Ectodermal cell (in vitro differentiated cells): ENCODE measurements around the gene SULT2A1. TPM values are rescaled to one million over a fixed set of nuclear protein-coding genes. Genes with fewer than 3 reads are reported as not detected.
"Not testable (repeated sequence)": the region's sequence is repeated elsewhere in the genome, so short reads cannot be mapped to it uniquely, and the experiment has no call there.

ENCODE experiments used
- H3K27ac ChIP-seq: 2 replicates; pipeline ENCODE4 v1.7.0; 2013; ENCODE audit warnings: mild to moderate bottlenecking, low read depth, low read length; ENCODE audit not compliant: insufficient read depth, poor library complexity, severe bottlenecking
- H3K27me3 ChIP-seq: 2 replicates; pipeline ENCODE4 v1.7.0; 2013; ENCODE audit warnings: mild to moderate bottlenecking, low read length; ENCODE audit not compliant: insufficient read depth, control insufficient read depth, poor library complexity, severe bottlenecking
- H3K36me3 ChIP-seq: one replicate; pipeline ENCODE4 v1.7.0; 2013; ENCODE audit warnings: low read length; ENCODE audit not compliant: control insufficient read depth, insufficient read depth
- H3K4me1 ChIP-seq: one replicate; pipeline ENCODE4 v1.7.0; 2013; ENCODE audit warnings: low read length; ENCODE audit not compliant: control insufficient read depth, insufficient read depth
- H3K4me3 ChIP-seq: 2 replicates; pipeline ENCODE4 v1.7.0; 2013; ENCODE audit warnings: low read depth, low read length, control low read depth; ENCODE audit not compliant: insufficient read depth
- H3K9me3 ChIP-seq: 2 replicates; pipeline ENCODE4 v1.7.0; 2013; ENCODE audit warnings: mild to moderate bottlenecking, low read length, moderate library complexity; ENCODE audit not compliant: control insufficient read depth
- WGBS, 2 experiments: methylation state at CpG; one replicate each; pipeline ENCODE4 v1.1.7; 2013; ENCODE audit warnings: missing lambda C conversion rate in 2 of 2; 5-methylcytosine and 5-hydroxymethylcytosine counted together
- polyA plus RNA-seq, 4 experiments: library from polyadenylated mRNA; stranded (reverse); fragments of 50-300 nt; gene quantifications; one replicate each; pipeline ENCODE4 v1.2.3, GENCODE V29; 2013

The SULT2A1 gene, protein sequence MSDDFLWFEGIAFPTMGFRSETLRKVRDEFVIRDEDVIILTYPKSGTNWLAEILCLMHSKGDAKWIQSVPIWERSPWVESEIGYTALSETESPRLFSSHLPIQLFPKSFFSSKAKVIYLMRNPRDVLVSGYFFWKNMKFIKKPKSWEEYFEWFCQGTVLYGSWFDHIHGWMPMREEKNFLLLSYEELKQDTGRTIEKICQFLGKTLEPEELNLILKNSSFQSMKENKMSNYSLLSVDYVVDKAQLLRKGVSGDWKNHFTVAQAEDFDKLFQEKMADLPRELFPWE
- polyA plus RNA-seq (2013, experiment 1 of 4) = not detected
- not detected for polyA plus RNA-seq (2013, experiment 2 of 4)
- polyA plus RNA-seq (2013, experiment 3 of 4) = not detected
- not detected for polyA plus RNA-seq (2013, experiment 4 of 4)

DNA sequence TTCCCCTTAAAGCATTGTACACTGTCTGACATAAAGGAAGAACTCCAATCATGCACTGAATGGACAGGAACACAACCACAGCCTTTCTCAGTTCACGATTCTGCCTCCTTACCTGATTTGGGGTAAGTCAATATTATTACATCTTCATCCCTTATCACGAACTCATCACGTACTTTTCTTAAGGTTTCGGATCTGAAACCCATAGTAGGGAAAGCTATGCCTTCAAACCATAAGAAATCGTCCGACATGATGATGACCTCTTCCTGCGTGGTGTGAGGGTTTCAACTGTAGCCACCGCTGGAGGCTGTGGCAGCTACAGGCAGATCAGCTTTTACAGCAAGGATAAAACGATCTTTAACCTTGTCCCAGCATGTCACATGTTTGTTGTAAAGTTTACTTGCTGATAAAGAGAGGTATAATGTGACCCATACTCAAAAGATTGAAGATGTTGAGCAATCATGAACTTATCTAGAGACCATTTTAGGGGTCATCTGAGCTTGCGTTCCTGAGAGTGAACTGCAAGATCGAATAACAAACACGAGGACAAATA is at the start of gene SULT2A1:
SULT2A1 (minus strand) TSS at position 306 of the 550 bp plus-strand sequence; CDS start at position 248, 58 bp downstream.
- Histone ChIP-seq H3K27ac (no peak within 1 kb of the TSS), H3K27me3 (no peaks in the 10 kb centered on the region), H3K4me1 (no peaks in the 10 kb centered on the region), H3K36me3 (no peaks in the 10 kb centered on the region), H3K4me3 (no peak within 1 kb of the TSS), H3K9me3 (no peaks in the 10 kb centered on the region)
- WGBS, 2 experiments = 84 to 88% methylated on average over 12 of the region's 12 CpGs

DNA sequence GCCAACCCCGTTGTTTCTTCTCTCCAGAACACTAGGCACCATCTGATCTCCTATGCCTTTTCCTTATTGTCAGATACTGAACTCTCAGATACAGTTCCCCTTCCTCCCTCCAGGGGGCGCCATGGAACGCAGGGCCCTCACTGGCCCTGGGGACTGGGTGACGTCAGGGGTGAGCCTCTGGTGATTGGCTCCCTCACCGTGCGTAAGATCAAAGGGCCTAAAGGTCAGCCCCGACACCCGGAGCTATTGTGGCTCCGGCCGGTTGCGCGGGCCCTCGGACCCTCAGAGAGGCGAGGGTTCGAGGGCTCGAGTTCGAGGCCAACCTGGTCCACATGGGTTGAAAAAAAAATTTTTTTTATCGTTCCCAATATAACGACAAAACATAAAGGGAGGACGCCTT is 42.5 kb upstream of the SULT2A1 start:
- H3K4me3 ChIP-seq, H3K36me3 ChIP-seq, H3K4me1 ChIP-seq, H3K27ac ChIP-seq, H3K27me3 ChIP-seq, H3K9me3 ChIP-seq: not testable (repeated sequence)
- no CpG with 5 or more reads among the region's 20 CpGs for WGBS, 2 experiments

DNA sequence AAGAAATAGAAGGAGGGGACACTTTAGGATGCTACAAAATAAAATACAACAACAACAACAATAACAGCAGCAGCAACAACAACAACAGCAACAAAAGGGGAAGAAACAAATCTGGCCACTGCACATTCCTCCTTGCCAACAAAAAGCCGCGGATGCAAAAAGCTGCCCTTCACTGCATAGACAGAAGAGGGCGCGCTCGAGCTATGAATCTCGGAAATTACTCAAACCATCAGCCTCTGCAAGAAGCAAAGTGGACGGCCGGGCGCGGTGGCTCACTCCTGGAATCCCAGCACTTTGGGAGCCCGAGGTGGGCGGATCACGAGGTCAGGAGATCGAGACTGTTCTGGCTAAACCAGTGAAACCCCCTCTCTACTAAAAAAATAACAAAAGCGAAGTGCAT is 34.0 kb upstream of the SULT2A1 start:
- not testable (repeated sequence) for H3K4me1 ChIP-seq, H3K36me3 ChIP-seq, H3K27me3 ChIP-seq, H3K9me3 ChIP-seq, H3K4me3 ChIP-seq, H3K27ac ChIP-seq
- 5 to 12% methylated on average over 6 to 8 of the region's 15 CpGs for WGBS, 2 experiments

DNA sequence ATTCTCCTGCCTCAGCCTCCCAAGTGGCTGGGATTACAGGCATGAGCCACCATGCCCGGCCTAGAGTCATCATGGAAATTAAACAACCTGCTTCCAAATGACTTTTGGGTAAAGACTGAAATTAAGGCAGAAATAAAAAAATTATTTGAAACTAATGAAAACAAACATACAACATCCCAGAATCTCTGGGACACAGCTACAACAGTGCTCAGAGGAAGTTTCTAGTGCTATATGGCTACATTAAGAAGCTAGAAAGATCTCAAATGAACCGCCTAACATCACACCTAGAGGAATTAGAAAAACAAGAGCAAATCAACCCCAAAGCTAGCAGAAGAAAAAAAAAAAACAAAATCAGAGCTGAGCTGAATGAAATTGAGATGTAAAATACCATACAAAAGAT is 24.1 kb upstream of the SULT2A1 start:
- H3K9me3 ChIP-seq, H3K36me3 ChIP-seq, H3K4me1 ChIP-seq, H3K27me3 ChIP-seq, H3K27ac ChIP-seq, H3K4me3 ChIP-seq: not testable (repeated sequence)
- WGBS, 2 experiments = 80% methylated on average over 1 of the region's 2 CpGs; no CpG with 5 or more reads in 1 of the 2 experiments

DNA sequence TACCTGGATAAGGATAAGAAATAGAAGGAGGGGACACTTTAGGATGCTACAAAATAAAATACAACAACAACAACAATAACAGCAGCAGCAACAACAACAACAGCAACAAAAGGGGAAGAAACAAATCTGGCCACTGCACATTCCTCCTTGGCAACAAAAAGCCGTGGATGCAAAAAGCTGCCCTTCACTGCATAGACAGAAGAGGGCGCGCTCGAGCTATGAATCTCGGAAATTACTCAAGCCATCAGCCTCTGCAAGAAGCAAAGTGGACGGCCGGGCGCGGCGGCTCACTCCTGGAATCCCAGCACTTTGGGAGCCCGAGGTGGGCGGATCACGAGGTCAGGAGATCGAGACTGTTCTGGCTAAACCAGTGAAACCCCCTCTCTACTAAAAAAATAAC is 23.2 kb upstream of the SULT2A1 start:
- H3K27me3 ChIP-seq, H3K27ac ChIP-seq, H3K4me1 ChIP-seq, H3K36me3 ChIP-seq, H3K9me3 ChIP-seq, H3K4me3 ChIP-seq: not testable (repeated sequence)
- WGBS, 2 experiments = 17 to 19% methylated on average over 5 of the region's 14 CpGs

DNA sequence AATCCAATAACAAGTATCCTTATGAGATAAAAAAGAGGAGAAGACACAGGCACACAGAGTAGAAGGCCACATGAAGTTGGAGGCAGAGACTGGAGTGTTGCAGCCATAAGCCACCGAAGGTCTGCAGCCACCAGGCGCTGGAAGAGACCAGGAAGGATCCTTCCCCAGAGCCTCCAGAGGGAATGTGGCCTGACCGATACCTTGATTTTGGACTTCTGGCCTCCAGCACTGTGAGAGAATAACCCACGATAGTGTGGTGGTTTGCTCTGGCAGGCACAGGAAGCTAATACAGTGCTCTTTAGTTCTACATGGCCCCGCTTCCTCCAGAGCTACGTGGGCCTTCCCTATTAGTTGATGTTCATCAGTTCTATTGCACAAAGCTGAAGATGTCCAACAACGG is 15.3 kb upstream of the SULT2A1 start:
- no peaks in the 10 kb centered on the region for H3K4me1 ChIP-seq
- H3K27ac ChIP-seq = no peak overlapping the region
- no peaks in the 10 kb centered on the region for H3K36me3 ChIP-seq
- H3K9me3 ChIP-seq = no peaks in the 10 kb centered on the region
- no peak overlapping the region for H3K4me3 ChIP-seq
- WGBS, 2 experiments = 93 to 95% methylated on average over 7 of the region's 7 CpGs
- H3K27me3 ChIP-seq = no peaks in the 10 kb centered on the region

DNA sequence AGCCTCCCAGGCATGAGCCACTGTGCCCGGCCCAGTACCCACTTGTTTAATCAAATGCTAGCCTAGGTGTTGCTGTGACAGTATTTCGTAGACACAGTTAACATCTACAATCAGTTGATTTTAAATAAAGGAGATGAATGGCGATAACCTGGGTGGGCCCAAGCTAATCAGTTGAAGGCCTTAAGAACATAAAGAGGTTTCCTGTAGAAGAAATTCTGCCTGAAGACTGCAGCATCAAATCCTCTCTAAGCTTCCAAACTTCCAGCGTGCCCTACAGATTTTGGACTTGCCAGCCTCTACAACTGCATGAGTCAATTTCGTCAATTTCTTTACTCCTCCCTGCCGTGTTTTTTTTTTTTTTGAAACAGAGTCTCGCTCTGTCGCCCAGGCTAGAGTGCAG is 13.2 kb upstream of the SULT2A1 start:
- no peaks in the 10 kb centered on the region for H3K27me3 ChIP-seq
- H3K4me1 ChIP-seq = no peaks in the 10 kb centered on the region
- no peaks in the 10 kb centered on the region for H3K36me3 ChIP-seq
- 84 to 93% methylated on average over 8 of the region's 8 CpGs for WGBS, 2 experiments
- no peak overlapping the region for H3K27ac ChIP-seq
- H3K4me3 ChIP-seq = no peak overlapping the region
- no peaks in the 10 kb centered on the region for H3K9me3 ChIP-seq

DNA sequence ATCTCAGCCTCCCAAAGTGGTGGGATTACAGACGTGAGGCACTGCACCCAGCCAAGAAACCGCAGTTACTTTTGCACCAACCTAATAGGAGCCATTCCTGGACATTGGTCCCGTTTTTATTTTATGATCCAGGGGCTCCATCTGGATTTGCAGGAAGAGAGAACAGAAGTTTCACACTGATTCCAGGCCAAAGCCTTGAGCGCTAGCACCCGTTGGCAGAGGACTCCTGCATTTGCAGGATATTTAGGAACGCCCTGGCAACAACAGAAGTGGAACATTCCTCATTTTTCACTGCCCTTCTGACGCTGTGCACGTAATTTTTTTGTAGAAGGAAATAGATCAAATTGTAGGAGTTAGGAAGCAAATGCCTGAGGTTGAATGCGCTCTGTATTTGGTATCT is 11.7 kb upstream of the SULT2A1 start:
- H3K36me3 ChIP-seq = no peaks in the 10 kb centered on the region
- no peak overlapping the region for H3K4me3 ChIP-seq
- 90% methylated on average over 9 of the region's 9 CpGs for WGBS, 2 experiments
- H3K9me3 ChIP-seq = no peaks in the 10 kb centered on the region
- H3K27ac ChIP-seq = no peak overlapping the region
- no peaks in the 10 kb centered on the region for H3K27me3 ChIP-seq
- H3K4me1 ChIP-seq = no peaks in the 10 kb centered on the region

DNA sequence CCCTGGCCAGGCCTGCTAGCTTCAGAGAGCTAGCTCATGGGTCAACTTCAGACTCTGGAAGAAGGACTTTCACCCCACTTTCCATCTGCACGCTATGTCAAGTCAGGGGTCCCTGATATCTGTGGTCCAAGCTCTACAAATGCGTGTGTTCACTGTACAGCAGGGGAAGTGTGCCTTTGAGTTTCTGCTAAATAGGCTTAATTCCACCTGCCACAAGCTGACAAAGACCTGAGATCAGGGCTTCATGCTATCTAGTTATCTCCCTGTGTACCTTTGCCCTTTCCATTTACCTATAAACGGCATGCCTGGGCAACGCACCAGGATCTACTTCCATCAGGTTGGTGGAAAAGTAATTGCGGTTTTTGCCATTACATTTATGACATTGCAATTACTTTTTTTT is 10.7 kb upstream of the SULT2A1 start:
- H3K27ac ChIP-seq = no peak overlapping the region
- H3K4me3 ChIP-seq = no peak overlapping the region
- 94% methylated on average over 5 of the region's 5 CpGs for WGBS, 2 experiments
- no peaks in the 10 kb centered on the region for H3K36me3 ChIP-seq
- H3K9me3 ChIP-seq = no peaks in the 10 kb centered on the region
- H3K27me3 ChIP-seq = no peaks in the 10 kb centered on the region
- no peaks in the 10 kb centered on the region for H3K4me1 ChIP-seq

DNA sequence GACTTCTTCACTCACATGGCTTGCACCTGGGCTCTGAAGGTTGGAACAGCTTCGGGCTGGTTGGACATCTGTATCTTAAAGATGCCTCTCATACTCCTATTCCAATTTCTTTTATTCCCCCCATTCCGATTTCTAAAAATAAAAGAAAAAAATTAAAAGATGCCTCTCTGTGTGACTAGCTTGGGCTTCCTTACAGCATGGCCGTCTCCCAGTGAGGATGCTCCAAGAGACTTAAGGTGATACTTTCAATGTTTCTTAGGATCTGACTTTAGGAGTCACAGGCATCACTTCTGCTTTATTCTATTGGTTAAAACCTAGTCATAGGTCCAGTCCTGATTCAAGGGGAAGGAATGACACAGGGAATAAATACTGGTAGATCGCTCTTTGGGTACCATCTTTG is 9.9 kb upstream of the SULT2A1 start:
- 93 to 95% methylated on average over 4 of the region's 4 CpGs for WGBS, 2 experiments
- Histone ChIP-seq H3K9me3 (no peaks in the 10 kb centered on the region), H3K4me3 (no peak overlapping the region), H3K36me3 (no peaks in the 10 kb centered on the region), H3K4me1 (no peaks in the 10 kb centered on the region), H3K27me3 (no peaks in the 10 kb centered on the region), H3K27ac (no peak overlapping the region)
